ENCODE results near the gene SYNE3.

- TF ChIP-seq, protein P1, sequence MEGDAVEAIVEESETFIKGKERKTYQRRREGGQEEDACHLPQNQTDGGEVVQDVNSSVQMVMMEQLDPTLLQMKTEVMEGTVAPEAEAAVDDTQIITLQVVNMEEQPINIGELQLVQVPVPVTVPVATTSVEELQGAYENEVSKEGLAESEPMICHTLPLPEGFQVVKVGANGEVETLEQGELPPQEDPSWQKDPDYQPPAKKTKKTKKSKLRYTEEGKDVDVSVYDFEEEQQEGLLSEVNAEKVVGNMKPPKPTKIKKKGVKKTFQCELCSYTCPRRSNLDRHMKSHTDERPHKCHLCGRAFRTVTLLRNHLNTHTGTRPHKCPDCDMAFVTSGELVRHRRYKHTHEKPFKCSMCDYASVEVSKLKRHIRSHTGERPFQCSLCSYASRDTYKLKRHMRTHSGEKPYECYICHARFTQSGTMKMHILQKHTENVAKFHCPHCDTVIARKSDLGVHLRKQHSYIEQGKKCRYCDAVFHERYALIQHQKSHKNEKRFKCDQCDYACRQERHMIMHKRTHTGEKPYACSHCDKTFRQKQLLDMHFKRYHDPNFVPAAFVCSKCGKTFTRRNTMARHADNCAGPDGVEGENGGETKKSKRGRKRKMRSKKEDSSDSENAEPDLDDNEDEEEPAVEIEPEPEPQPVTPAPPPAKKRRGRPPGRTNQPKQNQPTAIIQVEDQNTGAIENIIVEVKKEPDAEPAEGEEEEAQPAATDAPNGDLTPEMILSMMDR (IDR thresholded peaks at IDR 0.05; ENCODE audit: insufficient read depth, low read length, poor library complexity, severe bottlenecking): no peak
- TF ChIP-seq EZH2phosphoT487 (conservative IDR thresholded peaks at IDR 0.05; ENCODE audit: low read length): no peak
Measured at GRCh38 chr14:95502381-95502950, 14.0 kb downstream of the SYNE3 start.

All from SU-DHL-6 (cell line).